ENCODE data around the gene SHC4. TPM values are rescaled to one million over a fixed set of nuclear protein-coding genes. Genes with fewer than 3 reads are reported as not detected.

SHC4 gene
- polyA plus RNA-seq, 1 donor from 2014 or later, result 4.5 TPM

- Histone ChIP-seq H3K27ac (ENCODE audit: low read length) (no peak overlapping the region), H3K9ac (ENCODE audit: low read length) (no peak overlapping the region), H3K36me3 (ENCODE audit: insufficient read depth, low read length) (no peaks in the 10 kb centered on the region)
These were observed 18.2 kb upstream of the SHC4 start for GRCh38 chr15:48981941-48982340.

GRCh38 chr15:48978638-48979037 lies 14.9 kb upstream of the SHC4 start:
- Histone ChIP-seq H3F3A (ENCODE audit: insufficient read depth, low read length, poor library complexity, severe bottlenecking) (no peaks in the 10 kb centered on the region), H3K27ac (ENCODE audit: low read length) (no peak overlapping the region), H3K36me3 (ENCODE audit: insufficient read depth, low read length) (no peaks in the 10 kb centered on the region), H3K9ac (ENCODE audit: low read length) (no peak overlapping the region), H3K79me2 (replicated peaks; ENCODE audit: insufficient read depth, low read length) (no peaks in the 10 kb centered on the region), H3K27me3 (ENCODE audit: insufficient read depth, low read depth, low read length) (no peaks in the 10 kb centered on the region), H2AFZ (ENCODE audit: low read depth, low read length) (no peak overlapping the region), H4K20me1 (ENCODE audit: insufficient read depth) (no peaks in the 10 kb centered on the region), H3K9me2 (ENCODE audit: insufficient read depth, low read length) (no peaks in the 10 kb centered on the region), H3K4me2 (ENCODE audit: low read length) (no peak overlapping the region), H3K9me3 (ENCODE audit: low read length) (no peaks in the 10 kb centered on the region), H3K4me3 (ENCODE audit: low read length) (no peak overlapping the region)
- TF ChIP-seq CTCF (IDR thresholded peaks at IDR 0.05; ENCODE audit: poor library complexity, severe bottlenecking), result no peak
- TF ChIP-seq TAF1 (IDR thresholded peaks at IDR 0.05; ENCODE audit: low read depth), result no peak
- no peak for TF ChIP-seq POLR2AphosphoS5 (IDR thresholded peaks at IDR 0.05)
- TF ChIP-seq, protein P1, sequence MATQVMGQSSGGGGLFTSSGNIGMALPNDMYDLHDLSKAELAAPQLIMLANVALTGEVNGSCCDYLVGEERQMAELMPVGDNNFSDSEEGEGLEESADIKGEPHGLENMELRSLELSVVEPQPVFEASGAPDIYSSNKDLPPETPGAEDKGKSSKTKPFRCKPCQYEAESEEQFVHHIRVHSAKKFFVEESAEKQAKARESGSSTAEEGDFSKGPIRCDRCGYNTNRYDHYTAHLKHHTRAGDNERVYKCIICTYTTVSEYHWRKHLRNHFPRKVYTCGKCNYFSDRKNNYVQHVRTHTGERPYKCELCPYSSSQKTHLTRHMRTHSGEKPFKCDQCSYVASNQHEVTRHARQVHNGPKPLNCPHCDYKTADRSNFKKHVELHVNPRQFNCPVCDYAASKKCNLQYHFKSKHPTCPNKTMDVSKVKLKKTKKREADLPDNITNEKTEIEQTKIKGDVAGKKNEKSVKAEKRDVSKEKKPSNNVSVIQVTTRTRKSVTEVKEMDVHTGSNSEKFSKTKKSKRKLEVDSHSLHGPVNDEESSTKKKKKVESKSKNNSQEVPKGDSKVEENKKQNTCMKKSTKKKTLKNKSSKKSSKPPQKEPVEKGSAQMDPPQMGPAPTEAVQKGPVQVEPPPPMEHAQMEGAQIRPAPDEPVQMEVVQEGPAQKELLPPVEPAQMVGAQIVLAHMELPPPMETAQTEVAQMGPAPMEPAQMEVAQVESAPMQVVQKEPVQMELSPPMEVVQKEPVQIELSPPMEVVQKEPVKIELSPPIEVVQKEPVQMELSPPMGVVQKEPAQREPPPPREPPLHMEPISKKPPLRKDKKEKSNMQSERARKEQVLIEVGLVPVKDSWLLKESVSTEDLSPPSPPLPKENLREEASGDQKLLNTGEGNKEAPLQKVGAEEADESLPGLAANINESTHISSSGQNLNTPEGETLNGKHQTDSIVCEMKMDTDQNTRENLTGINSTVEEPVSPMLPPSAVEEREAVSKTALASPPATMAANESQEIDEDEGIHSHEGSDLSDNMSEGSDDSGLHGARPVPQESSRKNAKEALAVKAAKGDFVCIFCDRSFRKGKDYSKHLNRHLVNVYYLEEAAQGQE (IDR thresholded peaks at IDR 0.05; ENCODE audit: borderline replicate concordance), result no peak
- no peak for TF ChIP-seq EP300 (conservative IDR thresholded peaks at IDR 0.05; ENCODE audit: poor library complexity, severe bottlenecking)
- TF ChIP-seq RAD21 (conservative IDR thresholded peaks at IDR 0.05), result no peak
- no peak for TF ChIP-seq MXI1 (conservative IDR thresholded peaks at IDR 0.05; ENCODE audit: poor library complexity, severe bottlenecking)
- no peak for TF ChIP-seq EZH2 (IDR thresholded peaks at IDR 0.05; ENCODE audit: borderline replicate concordance, insufficient read depth, low read length, poor library complexity, severe bottlenecking)

More at GRCh38 chr15:48981941-48982340, 18.2 kb upstream of the SHC4 start:
- no peaks in the 10 kb centered on the region for H3K9me3 ChIP-seq (ENCODE audit: low read length)
- no peak overlapping the region for H3K4me3 ChIP-seq (ENCODE audit: low read length)
- TF ChIP-seq, protein P1 (IDR thresholded peaks at IDR 0.05; ENCODE audit: borderline replicate concordance), result no peak
- TF ChIP-seq MXI1 (conservative IDR thresholded peaks at IDR 0.05; ENCODE audit: poor library complexity, severe bottlenecking) (no peak), SMC3 (conservative IDR thresholded peaks at IDR 0.05; ENCODE audit: poor library complexity) (no peak), RAD21 (conservative IDR thresholded peaks at IDR 0.05) (no peak), EP300 (conservative IDR thresholded peaks at IDR 0.05; ENCODE audit: poor library complexity, severe bottlenecking) (no peak), POLR2AphosphoS5 (IDR thresholded peaks at IDR 0.05) (no peak), TAF1 (IDR thresholded peaks at IDR 0.05; ENCODE audit: low read depth) (no peak), CTCF (IDR thresholded peaks at IDR 0.05; ENCODE audit: poor library complexity, severe bottlenecking) (no peak)
- no peaks in the 10 kb centered on the region for H3K9me2 ChIP-seq (ENCODE audit: insufficient read depth, low read length)
- no peaks in the 10 kb centered on the region for H3F3A ChIP-seq (ENCODE audit: insufficient read depth, low read length, poor library complexity, severe bottlenecking)
- no peaks in the 10 kb centered on the region for H3K79me2 ChIP-seq (replicated peaks; ENCODE audit: insufficient read depth, low read length)
- no peaks in the 10 kb centered on the region for H3K27me3 ChIP-seq (ENCODE audit: insufficient read depth, low read depth, low read length)
- no peak overlapping the region for H3K4me2 ChIP-seq (ENCODE audit: low read length)
- H2AFZ ChIP-seq (ENCODE audit: low read depth, low read length), result no peak overlapping the region
- no peaks in the 10 kb centered on the region for H4K20me1 ChIP-seq (ENCODE audit: insufficient read depth)
